Epidermal melanocyte (primary cell): Measurements from ENCODE around the gene SLC43A2.
"Not testable (repeated sequence)": the region's sequence is repeated elsewhere in the genome, so short reads cannot be mapped to it uniquely, and the experiment has no call there.

Experiments used
- DNase-seq: peaks from one replicate; pipeline ENCODE4 v3.0.0; 2011; ENCODE audit warnings: low spot score; ENCODE audit not compliant: insufficient read length

SLC43A2 gene

DNA sequence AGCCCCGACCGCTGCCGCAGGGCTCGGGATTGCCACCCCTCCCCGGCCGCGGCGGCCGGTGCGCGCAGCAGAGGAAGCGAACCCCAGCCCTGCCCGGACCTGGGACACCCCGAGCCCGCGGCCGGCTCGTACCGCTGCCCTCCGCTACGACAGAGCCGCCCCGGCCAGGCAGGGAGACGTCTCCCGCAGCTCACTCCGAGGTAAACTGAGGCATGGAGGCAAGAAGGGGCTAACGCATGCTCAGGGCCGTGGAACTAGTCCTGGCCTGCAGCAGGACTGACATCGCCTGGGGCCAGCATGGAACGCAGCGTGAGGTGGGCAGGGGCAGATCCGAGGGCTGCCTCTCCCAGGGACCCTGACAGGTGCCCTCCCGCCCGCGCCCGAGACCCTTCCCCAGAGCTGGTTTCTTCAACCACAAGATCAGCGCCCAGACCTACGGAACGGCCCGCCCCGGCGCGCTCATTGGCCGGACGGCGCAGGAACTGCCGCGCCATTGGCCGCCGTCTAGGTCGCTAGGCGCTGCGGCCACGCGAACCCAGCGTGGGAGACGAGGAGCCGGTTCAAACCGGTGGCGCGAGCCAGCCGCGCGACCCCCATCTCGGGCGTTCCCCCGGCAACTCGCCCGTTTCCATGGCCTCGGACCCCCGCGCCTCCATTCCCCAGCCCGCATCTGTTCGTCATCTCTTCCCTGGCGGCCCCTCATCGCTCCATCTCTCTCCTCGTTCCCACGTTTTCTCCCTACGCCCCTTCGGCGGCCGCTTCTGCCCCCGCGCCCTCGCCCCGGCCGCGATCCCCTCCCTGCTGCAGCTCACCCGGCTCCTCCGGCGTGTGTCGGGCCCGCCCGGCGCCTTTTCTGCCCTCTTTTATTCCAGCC, at the start of gene SLC43A2:
Gene SLC43A2, minus strand, starts transcription at position 853 of the 874 bp plus-strand sequence. CDS start 960 bp downstream, outside the sequence.
- DNase-seq = peak; percentile 96

DNA sequence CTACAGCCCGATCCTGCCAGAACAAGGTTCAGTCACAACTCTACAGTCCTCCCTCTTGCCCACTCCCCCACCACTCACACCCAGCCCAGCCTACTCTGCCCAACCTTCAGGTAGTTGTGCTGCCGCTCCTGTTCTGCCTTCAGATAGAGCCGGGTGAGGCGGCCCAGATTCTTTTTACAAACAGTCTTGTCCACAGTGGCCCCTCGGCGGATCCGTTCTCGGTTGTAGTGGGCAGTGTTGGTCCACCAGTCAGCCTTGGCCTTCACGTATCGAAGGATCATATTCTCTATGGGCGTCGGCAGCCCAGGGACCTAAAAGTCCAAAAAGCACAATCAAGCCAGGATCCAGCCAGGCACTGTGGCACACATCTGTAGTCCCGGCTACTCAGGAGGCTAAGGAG, 47.8 kb upstream of the SLC43A2 start:
- DNase-seq = no peak

DNA sequence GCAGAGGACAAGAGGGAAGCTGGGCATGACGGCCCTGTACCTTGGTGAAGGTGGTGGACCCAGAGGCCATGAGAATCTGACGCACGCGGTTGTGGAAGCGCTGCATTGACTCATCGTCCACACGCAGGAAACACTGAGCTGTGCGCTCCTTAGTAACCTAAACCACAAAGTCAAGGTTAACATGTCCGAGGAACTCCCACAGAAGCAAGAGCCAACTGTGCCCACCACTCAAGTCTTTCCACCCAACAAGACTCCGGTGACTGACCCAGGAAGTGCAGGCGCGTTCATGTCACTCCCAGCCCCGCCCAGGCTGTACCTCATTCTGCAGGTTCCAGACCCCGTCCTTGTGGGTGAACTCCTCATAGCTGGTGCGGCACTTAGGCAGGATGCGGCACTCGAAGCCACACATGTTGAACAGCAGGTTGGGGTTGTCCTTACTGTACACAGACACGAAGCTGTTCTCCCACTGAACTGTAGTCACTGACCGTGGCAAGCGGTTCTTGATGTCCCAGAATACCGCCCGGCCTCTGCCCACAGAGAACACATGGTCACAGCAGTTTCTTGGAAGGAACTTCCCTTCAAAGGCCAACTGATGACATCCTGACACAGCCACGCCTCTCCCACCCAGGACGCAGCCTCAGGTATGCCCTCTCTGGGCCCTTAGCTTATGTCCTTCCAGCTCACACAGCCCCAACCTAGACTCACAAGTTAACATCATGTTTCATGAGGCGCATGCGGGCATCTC, 44.6 kb upstream of the SLC43A2 start:
- DNase-seq = no peak

DNA sequence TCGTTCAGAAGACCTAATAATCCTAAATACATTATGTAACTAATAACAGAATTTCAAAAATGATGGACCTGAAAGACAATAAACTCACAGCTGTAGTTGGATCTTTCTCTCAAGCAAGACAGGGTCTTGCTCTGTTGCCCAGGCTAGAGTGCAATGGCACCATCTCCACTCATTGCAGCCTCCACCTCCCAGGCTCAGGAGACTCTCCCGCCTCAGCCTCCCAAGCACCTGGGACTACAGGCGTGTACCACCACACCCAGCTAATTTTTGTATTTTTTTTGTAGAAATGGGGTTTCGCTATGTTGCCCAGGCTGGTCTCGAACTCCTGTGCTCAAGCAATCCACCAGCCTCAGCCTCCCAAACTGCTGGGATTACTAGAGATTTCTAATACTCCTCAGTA, 35.3 kb upstream of the SLC43A2 start:
- not testable (repeated sequence) for DNase-seq

DNA sequence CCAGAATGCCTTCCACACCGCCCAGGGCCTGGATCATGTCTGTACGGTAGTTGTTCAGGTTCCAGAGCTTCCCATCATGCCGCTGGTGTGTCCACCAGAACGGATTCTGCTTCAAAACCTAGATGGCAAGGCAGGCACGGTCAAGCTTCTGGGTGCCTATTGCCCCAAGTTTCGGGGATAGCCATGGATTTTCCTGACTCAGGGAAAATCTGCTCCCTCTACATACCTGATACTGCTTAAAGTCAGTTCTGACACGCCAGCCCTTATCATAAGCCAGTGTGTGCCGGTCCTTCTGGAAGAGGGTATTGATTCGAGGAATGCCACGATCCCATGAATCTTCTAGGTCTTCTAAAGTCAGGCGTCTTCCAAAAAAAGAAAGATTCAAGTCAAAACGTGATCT, 32.4 kb upstream of the SLC43A2 start:
- no peak for DNase-seq

DNA sequence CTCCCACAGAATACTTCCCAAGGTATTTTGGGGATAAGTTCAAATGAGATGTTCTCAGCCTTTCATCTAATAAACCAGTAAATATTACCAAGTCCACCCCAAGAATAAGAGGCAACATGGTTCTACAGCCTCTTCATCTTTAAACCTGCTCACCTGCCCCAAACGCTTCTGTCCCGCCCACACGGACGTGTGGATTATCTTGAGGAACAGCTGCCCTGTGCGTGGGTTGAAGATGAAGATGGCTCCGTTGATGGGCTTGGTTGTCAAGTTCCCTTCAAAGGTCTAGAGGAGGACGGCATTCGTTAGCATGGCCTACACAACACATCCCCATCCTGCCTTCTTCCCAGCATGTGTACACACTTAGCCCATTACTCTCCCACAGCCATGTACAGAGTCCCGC, 29.5 kb upstream of the SLC43A2 start:
- no peak for DNase-seq

DNA sequence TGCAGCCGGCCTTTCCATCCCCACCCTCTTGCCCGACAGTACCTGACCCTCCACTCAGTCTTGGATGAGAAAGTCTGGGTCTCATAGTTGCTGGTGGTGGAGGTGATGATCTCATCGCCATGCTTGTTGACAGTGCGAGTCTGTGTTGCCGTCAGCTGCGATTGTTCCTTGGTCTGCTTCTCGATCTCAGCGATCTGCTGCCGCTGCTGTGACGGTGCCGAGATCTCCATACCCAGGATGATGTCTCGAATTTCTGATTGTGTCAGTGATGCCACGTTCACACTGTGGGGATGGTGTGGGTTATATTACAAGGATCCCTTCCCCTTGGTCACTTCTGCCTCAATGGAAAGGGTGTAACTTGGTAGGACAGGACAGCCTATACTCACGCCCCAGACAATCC, 25.1 kb upstream of the SLC43A2 start:
- DNase-seq = no peak

DNA sequence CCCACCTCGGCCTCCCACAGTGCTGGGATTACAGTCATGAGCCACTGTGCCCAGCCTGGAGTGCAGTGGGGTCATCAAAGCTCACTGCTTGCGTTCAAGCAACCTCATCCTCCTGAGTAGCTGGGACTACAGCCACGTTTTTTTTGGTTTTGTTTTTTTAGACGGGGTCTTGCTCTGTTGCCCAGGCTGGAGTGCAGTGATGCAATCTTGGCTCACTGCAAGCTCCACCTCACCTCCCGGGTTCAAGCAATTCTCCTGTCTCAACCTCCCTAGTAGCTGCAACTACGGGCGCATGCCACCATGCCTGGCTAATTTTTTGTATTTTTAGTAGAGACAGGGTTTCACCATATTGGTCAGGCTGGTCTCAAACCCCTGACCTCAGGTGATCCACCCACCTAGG, 24.2 kb upstream of the SLC43A2 start:
- DNase-seq = not testable (repeated sequence)

DNA sequence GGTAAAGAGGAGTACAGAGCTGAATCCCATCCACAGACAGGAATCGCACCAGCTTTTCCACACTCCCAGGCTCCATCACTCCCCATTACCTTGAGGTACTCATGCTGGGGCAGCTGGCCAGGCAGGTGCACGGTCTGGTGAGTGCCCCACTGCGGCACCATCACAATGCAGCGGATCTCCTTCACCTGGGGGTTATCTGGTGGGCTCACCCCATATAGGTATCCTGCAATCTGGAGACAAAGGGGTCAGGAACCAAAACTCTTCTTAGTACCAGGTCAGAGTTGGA, 22.9 kb upstream of the SLC43A2 start:
- DNase-seq = no peak

DNA sequence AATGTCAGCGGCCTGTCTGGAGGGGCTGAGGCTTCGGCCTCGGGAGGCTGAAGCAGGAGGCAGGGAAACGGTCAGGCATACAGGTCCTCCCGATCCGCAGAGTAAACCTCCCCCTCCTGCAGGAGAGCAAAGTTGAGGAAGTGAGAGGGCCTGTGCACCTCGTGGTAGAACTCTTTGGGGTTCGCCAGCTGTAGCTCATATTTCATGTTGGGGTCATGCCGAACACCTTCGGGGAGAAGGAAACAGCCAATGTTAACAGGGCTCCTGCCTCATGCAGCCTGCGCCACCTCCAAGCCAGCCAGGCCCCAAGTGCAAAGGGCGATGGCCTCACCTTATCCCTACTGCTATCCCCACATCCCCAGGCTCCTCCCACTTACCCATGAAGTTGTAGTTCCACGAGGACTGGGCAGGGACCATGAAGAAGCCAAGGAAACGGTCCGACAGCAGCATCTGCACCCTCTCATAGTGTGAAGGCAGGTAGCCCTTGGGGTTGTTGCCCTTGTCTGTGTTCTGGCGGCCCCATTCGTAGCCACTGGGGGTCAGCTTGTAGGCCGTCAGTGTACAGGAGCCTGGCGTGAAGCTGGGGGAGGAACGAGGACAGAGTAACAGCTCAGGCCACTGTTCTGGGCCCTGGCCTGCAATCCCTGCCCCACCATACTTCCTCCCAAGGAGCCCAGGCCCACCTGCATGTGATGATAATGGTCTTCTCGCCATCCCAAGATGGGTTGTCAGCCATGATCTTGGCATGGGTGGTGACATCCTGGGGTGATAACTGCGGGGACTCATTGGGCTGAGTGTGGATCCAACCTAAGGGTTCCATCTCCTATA, 22.3 kb upstream of the SLC43A2 start:
- DNase-seq = no peak

DNA sequence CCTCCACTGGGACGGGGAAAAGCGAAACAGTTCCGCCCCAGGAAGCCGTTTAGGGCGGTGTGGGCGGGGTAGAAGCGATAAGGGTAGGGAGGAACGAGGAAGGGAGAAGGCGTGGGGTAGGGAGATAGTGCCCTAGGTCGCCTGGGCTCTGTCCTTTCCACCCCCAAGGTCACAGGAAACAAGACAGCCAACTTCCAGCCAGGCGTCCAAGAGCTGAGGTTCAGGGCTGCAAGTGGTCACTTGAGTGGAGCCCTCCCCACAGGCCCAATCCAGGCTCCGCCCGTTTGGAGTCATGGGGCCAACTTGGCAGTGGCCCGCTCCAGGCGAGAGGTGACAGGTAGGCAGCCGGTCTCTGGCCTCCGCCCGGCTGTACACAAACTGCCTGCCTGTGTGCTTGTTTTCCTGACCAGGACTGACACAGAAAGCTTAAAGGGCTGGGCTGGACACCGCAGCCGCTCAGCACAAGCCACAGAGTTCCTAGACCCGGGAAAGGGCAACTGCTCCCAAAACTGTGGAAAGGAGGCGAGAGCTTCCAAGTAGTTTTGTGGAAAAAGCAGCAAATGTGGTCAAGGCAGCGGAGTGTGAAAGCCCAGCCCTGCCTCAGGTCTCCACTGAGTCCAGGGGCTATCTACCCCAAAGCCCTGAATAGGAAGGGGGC, 21.3 kb upstream of the SLC43A2 start, which contains the start of gene RILP:
Gene RILP, minus strand, starts transcription at position 23 of the 658 bp plus-strand sequence. CDS start 62 bp downstream, outside the sequence.
- no peak for DNase-seq

DNA sequence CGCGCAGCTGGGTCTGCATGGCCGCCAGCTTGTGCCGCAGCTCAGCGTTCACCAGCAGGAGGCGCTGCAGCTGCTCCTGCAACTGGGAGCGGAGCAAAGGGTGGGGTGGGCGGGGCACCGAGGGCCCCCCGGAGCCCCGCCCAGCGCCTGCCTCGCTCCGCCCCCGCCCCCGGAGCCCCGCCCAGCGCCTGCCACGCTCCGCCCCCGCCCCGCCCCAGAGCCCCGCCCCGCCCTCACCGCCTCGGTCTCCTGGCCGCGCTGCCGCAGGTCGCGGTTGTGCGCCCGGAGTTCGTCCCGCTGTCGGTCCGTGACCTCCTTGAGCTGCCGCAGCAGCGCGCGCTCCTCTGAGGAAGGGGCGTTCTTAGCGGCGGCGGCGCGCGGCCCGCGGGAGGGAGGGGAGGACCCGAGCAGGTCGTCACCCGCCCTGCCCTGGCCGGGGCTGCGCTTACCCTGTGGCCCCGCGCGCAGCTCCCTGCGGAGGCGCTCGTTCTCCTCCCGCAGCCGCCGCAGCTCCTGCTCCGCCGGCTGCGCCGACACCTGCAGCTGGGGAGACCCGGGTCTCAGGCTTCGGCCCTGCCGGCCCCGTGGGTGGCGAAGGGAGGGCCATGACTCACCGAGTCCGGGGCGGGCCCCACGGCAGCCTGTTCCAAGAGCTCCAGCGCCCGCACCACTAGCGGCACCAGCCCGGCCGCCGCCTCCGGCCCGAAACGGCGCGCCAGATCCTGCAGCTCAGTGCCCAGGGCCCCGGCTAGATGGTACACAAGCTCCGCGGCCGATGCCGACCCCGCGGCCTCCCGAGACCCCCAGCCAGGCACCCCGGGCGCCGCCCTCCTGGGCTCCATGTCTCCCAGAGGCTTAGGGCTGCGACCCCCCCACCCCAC, 20.6 kb upstream of the SLC43A2 start:
- peak; percentile 93 for DNase-seq

DNA sequence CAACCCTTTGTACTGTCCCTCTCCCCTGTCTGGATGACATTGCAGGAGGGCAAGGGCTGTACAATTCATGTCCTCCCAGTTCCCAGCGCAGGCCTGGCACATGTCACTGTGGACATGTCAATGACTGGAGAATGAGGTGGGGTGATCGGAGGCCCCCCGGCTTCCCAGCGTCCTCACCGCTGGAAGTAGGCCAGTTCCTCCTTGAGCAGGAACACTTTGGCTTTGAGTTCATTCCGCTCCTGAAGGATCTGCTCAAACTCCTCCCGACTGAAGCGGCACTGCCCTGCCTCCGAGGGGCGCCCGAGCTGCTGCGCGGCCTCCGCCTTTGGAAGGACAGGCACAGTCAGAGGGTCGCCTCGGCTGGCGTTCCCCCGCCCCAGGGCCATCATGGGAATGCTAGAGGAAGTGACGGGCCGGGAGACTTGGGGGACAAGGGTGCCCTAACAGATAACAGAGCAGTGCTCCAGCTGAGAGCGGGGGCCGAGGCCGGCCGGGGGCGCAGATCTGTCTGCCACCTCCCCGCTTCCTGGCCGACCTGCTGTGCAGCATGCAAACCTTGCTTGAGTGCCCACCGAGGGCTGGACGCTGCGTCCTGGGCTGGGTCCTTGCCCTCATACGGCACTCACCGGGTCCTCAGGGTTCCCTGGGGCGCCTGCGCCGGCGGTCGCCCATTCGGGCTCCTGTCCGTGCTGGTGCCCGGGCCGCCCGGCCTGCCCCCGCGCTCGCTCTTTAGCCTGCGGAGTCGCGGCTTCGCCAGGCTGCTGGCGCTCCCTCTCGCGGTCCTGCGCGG, 19.7 kb upstream of the SLC43A2 start:
- no peak for DNase-seq

DNA sequence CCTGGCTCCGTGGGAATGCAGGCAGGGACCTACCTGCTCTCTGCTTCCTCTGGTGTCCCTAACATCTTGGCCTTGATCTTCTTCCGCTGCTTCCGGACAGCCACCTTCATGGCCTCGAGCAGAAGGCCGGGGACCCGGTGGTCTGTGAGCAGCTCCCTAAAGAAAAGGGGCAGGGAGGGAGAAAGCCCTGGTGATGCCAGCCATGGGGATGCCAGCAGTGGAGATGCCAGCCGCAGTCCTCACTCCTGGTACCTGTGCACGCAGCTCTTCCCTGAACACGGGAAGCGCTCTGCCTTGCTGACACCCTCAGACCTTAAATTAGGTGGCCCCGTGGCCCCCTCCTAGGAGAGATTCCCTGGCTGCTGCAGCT, 19.2 kb upstream of the SLC43A2 start:
- no peak for DNase-seq

DNA sequence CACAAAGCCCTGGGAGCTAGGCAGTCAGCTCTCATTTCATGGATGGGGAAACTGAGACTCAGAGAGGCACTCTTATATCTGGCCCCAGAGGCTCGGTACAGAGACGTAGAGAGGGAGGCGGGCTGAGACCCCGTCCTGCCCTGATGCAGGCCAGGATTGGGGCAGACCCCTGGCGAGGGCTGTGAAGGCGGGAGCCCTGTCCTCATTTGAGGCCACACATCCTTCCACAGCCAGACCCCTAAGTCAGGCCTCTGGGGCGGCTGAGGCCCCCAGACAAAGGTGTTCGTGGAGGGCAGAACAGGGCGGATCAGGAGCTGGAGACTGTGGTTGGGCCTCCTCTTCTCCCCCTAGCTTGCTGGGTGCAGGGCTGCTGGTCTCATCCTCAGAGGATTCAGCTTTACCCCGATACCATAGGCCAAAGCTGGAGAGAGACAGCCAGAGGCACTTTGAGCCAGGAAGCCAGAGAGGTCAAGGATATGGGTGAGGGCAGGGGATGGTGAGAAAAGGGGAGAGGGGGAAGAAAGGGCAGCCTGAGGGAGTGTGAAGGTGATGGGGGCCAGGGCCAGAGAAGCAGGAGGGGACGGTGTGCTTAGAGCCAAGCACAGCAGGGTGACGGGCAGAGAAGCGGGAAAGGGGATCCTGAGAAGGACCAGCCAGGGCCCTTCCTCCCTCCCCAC, 17.7 kb upstream of the SLC43A2 start:
- DNase-seq = no peak

DNA sequence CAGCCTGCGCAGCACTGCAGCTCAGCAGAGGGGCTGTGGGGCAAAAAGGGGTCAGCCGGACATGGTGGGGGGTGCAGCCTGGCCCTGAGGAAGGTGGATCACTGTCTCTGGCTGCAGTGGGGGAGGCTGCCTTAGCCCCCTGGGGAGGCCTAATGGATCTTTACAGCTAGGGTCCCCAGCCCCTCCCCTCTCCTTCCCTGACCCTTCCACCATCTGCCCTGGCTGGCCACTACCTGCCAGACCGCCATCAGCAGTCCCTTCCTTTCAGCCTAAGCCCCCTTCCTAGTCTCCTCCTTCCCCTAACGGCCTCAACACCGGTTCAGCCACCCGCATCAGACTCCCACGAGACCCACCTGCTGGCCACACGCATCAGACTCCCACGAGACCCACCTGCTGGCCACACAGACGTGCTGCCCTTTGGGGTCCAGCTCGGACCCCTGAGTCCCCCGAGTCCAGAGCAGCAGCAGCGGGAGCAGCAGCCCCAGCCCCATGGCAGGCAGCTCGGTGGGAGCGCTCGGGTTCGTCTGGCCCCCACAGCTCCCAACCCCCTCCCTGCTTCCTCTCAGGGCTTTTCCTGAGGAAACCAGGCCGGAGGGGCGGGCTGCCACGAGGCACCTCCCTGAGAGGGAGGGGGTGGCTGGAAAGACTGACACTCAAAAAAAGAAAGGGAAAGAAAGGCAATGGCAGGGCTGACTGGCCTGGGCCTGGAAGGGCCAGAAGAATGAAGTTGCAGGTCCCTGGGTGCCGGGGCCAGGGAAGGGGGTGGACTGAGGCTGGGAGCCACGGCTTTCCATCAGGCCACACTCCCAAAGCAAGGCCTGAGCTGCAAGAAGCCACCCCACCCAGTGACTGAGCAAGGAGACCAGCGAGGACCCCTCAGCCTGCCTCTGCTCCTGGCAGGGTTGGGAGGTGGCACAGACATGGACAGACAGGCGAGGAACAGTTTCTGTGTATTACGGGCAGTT, 16.9 kb upstream of the SLC43A2 start, which contains the start of gene SCARF1:
Gene SCARF1, minus strand, starts transcription at position 526 of the 965 bp plus-strand sequence. Its CDS starts 35 bp downstream, at position 491.
- DNase-seq = no peak

DNA sequence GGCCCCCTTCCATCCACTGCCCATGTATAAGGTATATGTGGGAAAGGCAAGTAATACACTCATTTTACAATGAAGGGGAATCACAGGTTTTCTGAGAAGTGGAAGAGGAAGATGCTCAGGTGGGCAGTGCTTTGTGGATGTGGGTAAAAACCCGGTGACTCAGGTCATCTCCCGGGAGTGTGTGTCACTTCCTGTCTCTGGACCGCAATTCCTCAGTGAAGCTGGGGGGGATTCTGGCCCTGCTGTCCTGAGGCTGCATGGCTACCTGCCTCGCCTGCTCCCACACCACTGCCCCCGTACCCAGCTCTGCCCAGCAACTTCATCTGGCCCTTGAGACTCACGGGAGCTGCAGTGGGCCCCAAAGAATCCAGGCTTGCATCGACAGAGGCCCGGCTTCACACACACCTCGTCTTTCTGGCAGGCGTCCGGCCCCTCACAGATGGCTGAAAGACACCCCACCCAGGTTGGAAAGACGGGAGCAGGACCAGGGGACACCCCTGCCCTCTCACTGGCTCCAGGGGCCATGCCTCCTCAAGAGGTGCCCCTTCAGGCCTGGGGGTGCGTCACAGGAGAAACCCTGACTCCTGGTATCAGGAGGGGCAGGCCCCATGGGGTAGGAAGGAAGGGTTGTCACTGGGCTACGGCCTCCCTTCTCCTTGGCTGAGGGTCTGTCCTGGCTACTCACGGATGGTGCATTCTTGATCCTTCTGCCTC, 16.0 kb upstream of the SLC43A2 start:
- DNase-seq = no peak
